Thyroid gland (tissue), 4 donors: ENCODE measurements around the gene PDZD2.

Experiments used
- CTCF ChIP-seq, 6 experiments: fragments of 200-600 bp in 3 of 6; fragments of 450-650 bp in 3 of 6; sonication (generic) in 3 of 6; IDR thresholded peaks; one replicate each; pipeline ENCODE4 v1.5.1; 2016 to 2019; ENCODE audit warnings: antibody characterized with exemption in 6 of 6, mild to moderate bottlenecking in 2 of 6, inconsistent platforms in 1 of 6, moderate library complexity in 1 of 6
- POLR2A ChIP-seq, 2 donors: fragments of 450-650 bp; IDR thresholded peaks; one replicate each; pipeline ENCODE4 v1.6.1; 2017; ENCODE audit warnings: antibody characterized with exemption in 2 of 2, mild to moderate bottlenecking in 2 of 2, moderate library complexity in 1 of 2

DNA sequence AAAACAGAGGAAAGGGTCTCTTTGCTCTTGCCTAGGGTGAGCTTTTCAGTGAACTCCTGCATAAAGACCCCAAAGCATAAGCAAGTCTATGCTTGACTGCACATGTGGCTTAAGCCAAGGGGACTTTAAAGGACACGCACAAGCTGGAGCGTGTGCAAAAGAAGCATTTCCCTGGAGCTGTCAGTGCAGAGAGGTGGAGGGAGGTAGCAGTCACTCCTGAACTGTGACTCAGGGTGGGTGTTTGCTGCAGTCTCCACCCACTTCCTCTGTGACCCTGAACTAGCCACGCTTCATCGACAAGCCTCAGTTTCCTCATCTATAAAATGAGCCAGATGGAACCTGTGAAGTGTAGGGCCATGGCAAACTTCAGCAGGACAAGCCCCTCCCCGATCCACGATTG is 72.4 kb downstream of the PDZD2 start:
- TF ChIP-seq CTCF (IDR thresholded peaks at IDR 0.05) (no peak), POLR2A (IDR thresholded peaks at IDR 0.05) (no peak)
